Limb (tissue), 2 donors: Measurements from ENCODE around the gene PSMC3.

Experiments used
- DNase-seq, 2 donors: peaks; one replicate each; pipeline ENCODE4 v3.0.0-alpha.2; 2016; ENCODE audit errors: extremely low spot score in 2 of 2

The PSMC3 gene

GRCh38 chr11:47426062-47426956 lies at the start of gene PSMC3:
TSS of gene PSMC3 (minus strand) at chr11:47426439. CDS start at chr11:47426279, 160 bp downstream.
- DNase-seq = peak; percentile 98 to 99

GRCh38 chr11:47470671-47471070 lies 44.4 kb upstream of the PSMC3 start:
- DNase-seq = no peak

GRCh38 chr11:47469361-47470179 lies 43.3 kb upstream of the PSMC3 start:
- DNase-seq = no peak

- no peak for DNase-seq
Measured at GRCh38 chr11:47468598-47469214, 42.5 kb upstream of the PSMC3 start.

- no peak for DNase-seq
Measured at GRCh38 chr11:47467357-47467756, 41.1 kb upstream of the PSMC3 start.

- DNase-seq = peak; percentile 37 to 62
Measured at GRCh38 chr11:47466701-47467250, 40.5 kb upstream of the PSMC3 start.

GRCh38 chr11:47466201-47466600 lies 40.0 kb upstream of the PSMC3 start:
- no peak for DNase-seq

GRCh38 chr11:47464483-47464882 lies 38.2 kb upstream of the PSMC3 start:
- DNase-seq = no peak

GRCh38 chr11:47461876-47462275 lies 35.6 kb upstream of the PSMC3 start:
- no peak for DNase-seq

GRCh38 chr11:47460571-47461235 lies 34.5 kb upstream of the PSMC3 start:
- DNase-seq = no peak

- DNase-seq = peak; percentile 74 to 79
Measured at GRCh38 chr11:47454258-47454671, 28.0 kb upstream of the PSMC3 start.

- no peak for DNase-seq
Measured at GRCh38 chr11:47453365-47453764, 27.1 kb upstream of the PSMC3 start.

- no peak for DNase-seq
Measured at GRCh38 chr11:47451990-47452389, 25.8 kb upstream of the PSMC3 start.

GRCh38 chr11:47451436-47451835 lies 25.2 kb upstream of the PSMC3 start:
- DNase-seq = no peak

GRCh38 chr11:47449541-47449940 lies 23.3 kb upstream of the PSMC3 start:
- no peak for DNase-seq

- peak; percentile 51 to 70 for DNase-seq
Measured at GRCh38 chr11:47448566-47449427, 22.6 kb upstream of the PSMC3 start, which contains the start of gene RAPSN. TSS of gene RAPSN (minus strand) at chr11:47449136. CDS start at chr11:47448964, 172 bp downstream.

- no peak for DNase-seq
Measured at GRCh38 chr11:47447906-47448305, 21.7 kb upstream of the PSMC3 start.

- no peak for DNase-seq
Measured at GRCh38 chr11:47446833-47447232, 20.6 kb upstream of the PSMC3 start.

GRCh38 chr11:47445840-47446239 lies 19.6 kb upstream of the PSMC3 start:
- no peak for DNase-seq

GRCh38 chr11:47443817-47444216 lies 17.6 kb upstream of the PSMC3 start:
- DNase-seq = no peak
